B cell (primary cell): ENCODE measurements around the gene PCSK2. TPM values are rescaled to one million over a fixed set of nuclear protein-coding genes. Genes with fewer than 3 reads are reported as not detected.

Source experiments
- ATAC-seq: fragments of 200-7000 bp; cut with Tn5 transposase; one replicate; pipeline ENCODE4 v1.10.0; 2021; ENCODE audit warnings: low read depth, mild to moderate bottlenecking, moderate number of reproducible peaks, moderate library complexity
- CTCF ChIA-PET: fragments of 350-600 bp; sonication (Branson Sonifier 250); formaldehyde crosslinking; loops from one replicate; lab custom pipeline; 2021; ENCODE audit warnings: antibody characterized with exemption, inconsistent platforms; lab: Charles Lee
- POLR2A ChIA-PET: fragments of 350-600 bp; sonication (Branson Sonifier 250); formaldehyde crosslinking; loops from one replicate; lab custom pipeline; 2021; ENCODE audit warnings: antibody characterized with exemption; lab: Charles Lee
- DNase-seq: peaks from one replicate; pipeline ENCODE4 v3.0.0; 2013
- H2AFZ ChIP-seq: 2 replicates; pipeline ENCODE4 v1.6.1; 2012; ENCODE audit warnings: mild to moderate bottlenecking, low read depth, low read length; ENCODE audit not compliant: insufficient read depth, poor library complexity, severe bottlenecking
- H3K27ac ChIP-seq, 2 donors: 1 replicate in 1 of 2; 2 replicates in 1 of 2; pipeline ENCODE4 v1.5.1; 2012 to 2013; ENCODE audit warnings: low read length in 2 of 2, mild to moderate bottlenecking in 2 of 2, moderate library complexity in 1 of 2
- H3K27me3 ChIP-seq, 4 experiments: fragments of 200-600 bp in 1 of 4; sonication (generic) in 1 of 4; replicated peaks in 1 of 4; 1 replicate in 2 of 4; 2 replicates in 2 of 4; pipeline versions ENCODE4 v1.6.1 to v1.7.0; 2013 to 2016; ENCODE audit warnings: low read length in 3 of 4, mild to moderate bottlenecking in 2 of 4, mixed read lengths in 1 of 4, moderate library complexity in 1 of 4; ENCODE audit not compliant: insufficient read depth in 4 of 4, control insufficient read depth in 3 of 4; ENCODE audit errors: control extremely low read depth in 1 of 4
- H3K36me3 ChIP-seq, 2 experiments: replicated peaks in 1 of 2; 1 replicate in 1 of 2; 2 replicates in 1 of 2; pipeline versions ENCODE4 v1.6.1 to v1.7.1; 2013; ENCODE audit warnings: low read length in 1 of 2; ENCODE audit not compliant: insufficient read depth in 2 of 2, control insufficient read depth in 1 of 2; ENCODE audit errors: control extremely low read depth in 1 of 2, extremely low read depth in 1 of 2
- H3K4me1 ChIP-seq, 2 donors: fragments of 200-600 bp in 1 of 2; sonication (generic) in 1 of 2; 1 replicate in 1 of 2; 2 replicates in 1 of 2; pipeline versions ENCODE4 v1.5.1 to v1.6.1; 2013 to 2017; ENCODE audit warnings: low read length in 2 of 2; ENCODE audit not compliant: control insufficient read depth in 2 of 2, insufficient read depth in 2 of 2
- H3K4me2 ChIP-seq: replicated peaks from 2 replicates; pipeline ENCODE3; 2012; ENCODE audit warnings: mild to moderate bottlenecking, low read depth, low read length; ENCODE audit not compliant: poor library complexity, severe bottlenecking
- H3K4me3 ChIP-seq, 5 experiments: fragments of 200-600 bp in 1 of 5; sonication (generic) in 1 of 5; 1 replicate in 3 of 5; 2 replicates in 2 of 5; pipeline versions ENCODE4 v1.5.1 to v1.7.0; 2011 to 2016; ENCODE audit warnings: low read length in 4 of 5, mild to moderate bottlenecking in 4 of 5, low read depth in 2 of 5, control low read depth in 1 of 5, moderate library complexity in 1 of 5; ENCODE audit not compliant: insufficient read depth in 1 of 5; ENCODE audit errors: control extremely low read depth in 1 of 5, extremely low read depth in 1 of 5
- H3K79me2 ChIP-seq: fragments of 200-600 bp; sonication (generic); one replicate; pipeline ENCODE4 v1.6.0; 2016; ENCODE audit warnings: low read length; ENCODE audit not compliant: control insufficient read depth, insufficient read depth
- H3K9ac ChIP-seq: fragments of 200-600 bp; sonication (generic); 2 replicates; pipeline ENCODE4 v1.6.1; 2017; ENCODE audit warnings: mild to moderate bottlenecking, low read length, moderate library complexity
- H3K9me3 ChIP-seq, 3 donors: one replicate each; pipeline versions ENCODE4 v1.6.1 to v1.7.1; 2013; ENCODE audit warnings: low read length in 2 of 3; ENCODE audit not compliant: control insufficient read depth in 2 of 3, insufficient read depth in 1 of 3; ENCODE audit errors: control extremely low read depth in 1 of 3
- H4K20me1 ChIP-seq: 2 replicates; pipeline ENCODE4 v1.6.0; 2012; ENCODE audit warnings: mild to moderate bottlenecking, low read length; ENCODE audit not compliant: insufficient read depth, control insufficient read depth, poor library complexity, severe bottlenecking
- H3K27ac Mint-ChIP-seq: one replicate; pipeline ENCODE4 v1.8.0; 2021; ENCODE audit warnings: mixed read lengths
- H3K27me3 Mint-ChIP-seq: one replicate; pipeline ENCODE4 v1.8.0; 2021; ENCODE audit warnings: mixed read lengths
- H3K4me1 Mint-ChIP-seq: one replicate; pipeline ENCODE4 v1.8.0; 2021; ENCODE audit warnings: mixed read lengths
- H3K4me3 Mint-ChIP-seq: one replicate; pipeline ENCODE4 v1.8.0; 2021; ENCODE audit warnings: mixed read lengths
- H3K9me3 Mint-ChIP-seq: one replicate; pipeline ENCODE4 v1.8.0; 2022; ENCODE audit warnings: mixed read lengths; ENCODE audit not compliant: insufficient read depth
- CTCF ChIP-seq: fragments of 200-600 bp; IDR thresholded peaks from one replicate; pipeline ENCODE4 v1.8.0; 2022; ENCODE audit warnings: antibody characterized with exemption, mild to moderate bottlenecking
- EZH2 ChIP-seq: IDR thresholded peaks from 2 replicates; pipeline ENCODE4 v1.6.1; 2012; ENCODE audit warnings: borderline replicate concordance, low read depth, mild to moderate bottlenecking, moderate library complexity, low read length; ENCODE audit not compliant: insufficient read depth, poor library complexity, severe bottlenecking
- WGBS: methylation state at CpG from one replicate; pipeline ENCODE4 v1.1.5; 2013; ENCODE audit warnings: missing lambda C conversion rate; ENCODE audit not compliant: insufficient coverage; 5-methylcytosine and 5-hydroxymethylcytosine counted together
- intact Hi-C: fragments of 100-400 bp; cut with micrococcal nuclease; formaldehyde crosslinking; loops from one replicate; pipeline ENCODE4 v1.10.0; 2022
- polyA plus RNA-seq: library from polyadenylated mRNA; depleted of rRNA; stranded (reverse); fragments of >200 nt; gene quantifications from 2 replicates; pipeline ENCODE4 v1.2.3, GENCODE V29; 2012
- total RNA-seq, 2 donors: library from RNA; stranded (reverse); fragments of 120-200 nt in 1 of 2; gene quantifications; 1 replicate in 1 of 2; 2 replicates in 1 of 2; pipeline versions ENCODE4 v1.2.3 to v1.2.4, GENCODE V29; 2013 to 2022

Gene PCSK2
- total and polyA plus RNA-seq, 2 donors (not counting 1 experiment from before 2014, with no cell fraction given): not detected

- POLR2A ChIA-PET: no interaction called here
- H3K4me2 ChIP-seq: no peak overlapping the region
- H3K9me3 Mint-ChIP-seq: no peaks in the 10 kb centered on the region
- 96% methylated on average over 3 of the region's 7 CpGs for WGBS
- peaks cover 0 to 12% (median 3%) of the 10 kb centered on the region in 4 experiments for H3K27me3 ChIP-seq
- no peak overlapping the region for H2AFZ ChIP-seq
- no peaks in the 10 kb centered on the region for H4K20me1 ChIP-seq
- TF ChIP-seq EZH2 (no peak), CTCF (no peak)
- no peaks in the 10 kb centered on the region for H3K4me1 Mint-ChIP-seq
- no peak overlapping the region for H3K27ac Mint-ChIP-seq
- DNase-seq (no peak), ATAC-seq (no peak)
- no peak overlapping the region for H3K9ac ChIP-seq
- CTCF ChIA-PET: no interaction called here
- H3K27me3 Mint-ChIP-seq: peaks cover 22% of the 10 kb centered on the region
- no peak overlapping the region for H3K27ac ChIP-seq
- no peak overlapping the region for H3K4me3 ChIP-seq
- no peak overlapping the region for H3K4me3 Mint-ChIP-seq
- intact Hi-C loops: no loop called here
- no peaks in the 10 kb centered on the region for H3K4me1 ChIP-seq
- H3K36me3 ChIP-seq: no peaks in the 10 kb centered on the region
- no peaks in the 10 kb centered on the region for H3K9me3 ChIP-seq
- no peaks in the 10 kb centered on the region for H3K79me2 ChIP-seq
Measured at GRCh38 chr20:17519606-17520285, 292.9 kb downstream of the PCSK2 start.

- H3K36me3 ChIP-seq: no peaks in the 10 kb centered on the region
- intact Hi-C loops: no loop called here
- TF ChIP-seq CTCF (no peak), EZH2 (no peak)
- Mint-ChIP-seq H3K27me3 (peaks cover 21% of the 10 kb centered on the region), H3K9me3 (no peaks in the 10 kb centered on the region), H3K4me3 (no peak overlapping the region), H3K4me1 (no peaks in the 10 kb centered on the region), H3K27ac (no peak overlapping the region)
- no peak overlapping the region for H3K27ac ChIP-seq
- no peak for ATAC-seq
- no peaks in the 10 kb centered on the region for H3K9me3 ChIP-seq
- WGBS: 16% methylated on average over 2 of the region's 3 CpGs
- ChIA-PET CTCF (no interaction called here), POLR2A (no interaction called here)
- peaks cover 0 to 14% (median 3%) of the 10 kb centered on the region in 4 experiments for H3K27me3 ChIP-seq
- no peaks in the 10 kb centered on the region for H3K4me1 ChIP-seq
- H3K4me2 ChIP-seq: no peak overlapping the region
- H3K4me3 ChIP-seq: no peak overlapping the region
- H2AFZ ChIP-seq: no peak overlapping the region
- H3K79me2 ChIP-seq: no peaks in the 10 kb centered on the region
- H3K9ac ChIP-seq: no peak overlapping the region
- no peaks in the 10 kb centered on the region for H4K20me1 ChIP-seq
- DNase-seq: no peak
Measured at GRCh38 chr20:17520583-17520982, 293.7 kb downstream of the PCSK2 start.
